SK-N-SH (cell line): ENCODE data around the gene CYP8B1.

ENCODE experiments used
- CTCF ChIP-seq: fragments of 200-600 bp; sonication (generic); IDR thresholded peaks from 2 replicates; pipeline ENCODE4 v1.6.1; 2017; ENCODE audit warnings: antibody characterized with exemption, mild to moderate bottlenecking, moderate library complexity
- EZH2phosphoT487 ChIP-seq: fragments of 200-600 bp; sonication (generic); IDR thresholded peaks from 2 replicates; pipeline ENCODE4 v1.6.1; 2017; ENCODE audit warnings: low read depth, mixed run types, mild to moderate bottlenecking, antibody characterized with exemption, moderate library complexity, borderline replicate concordance
- POLR2AphosphoS5 ChIP-seq: IDR thresholded peaks from 2 replicates; pipeline ENCODE4 v1.6.1; 2012; ENCODE audit warnings: low read depth, low read length
- RAD21 ChIP-seq: IDR thresholded peaks from 2 replicates; pipeline ENCODE4 v1.6.1; 2012; ENCODE audit warnings: mild to moderate bottlenecking, low read length
- RCOR1 ChIP-seq: fragments of 150-350 bp; IDR thresholded peaks from 2 replicates; pipeline ENCODE4 v1.6.1; 2017; ENCODE audit warnings: antibody characterized with exemption, low read length
- TAF1 ChIP-seq: IDR thresholded peaks from 2 replicates; pipeline ENCODE4 v1.6.1; 2012; ENCODE audit warnings: low read depth, mild to moderate bottlenecking, low read length, moderate library complexity, borderline replicate concordance
- YY1 ChIP-seq: IDR thresholded peaks from 2 replicates; pipeline ENCODE4 v1.4.0; 2012; ENCODE audit warnings: low read depth, mild to moderate bottlenecking
- TF ChIP-seq, protein P1 (sequence below): IDR thresholded peaks from 2 replicates; pipeline ENCODE4 v1.6.1; 2012; ENCODE audit warnings: mild to moderate bottlenecking, low read depth, low read length, moderate library complexity

DNA sequence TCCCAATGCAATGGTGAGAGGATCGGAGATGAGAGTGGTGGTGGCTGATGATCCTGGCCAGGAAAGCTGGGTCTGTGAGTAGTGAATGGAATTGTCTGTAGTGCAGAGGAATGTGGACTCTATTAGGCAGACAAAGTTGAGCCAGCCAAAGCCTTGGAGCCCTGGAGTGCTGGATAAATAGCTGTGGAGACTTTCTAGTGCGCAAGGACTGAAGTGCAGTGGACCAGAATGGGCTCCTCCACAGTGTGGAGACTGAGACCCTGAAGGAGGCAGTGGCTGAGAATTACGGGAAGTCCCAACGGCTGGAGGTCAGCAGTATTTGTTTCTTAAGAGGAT, 31.1 kb upstream of the CYP8B1 start:
- TF ChIP-seq RCOR1 (no peak), TAF1 (no peak), RAD21 (no peak), POLR2AphosphoS5 (no peak), EZH2phosphoT487 (no peak), CTCF (no peak), YY1 (no peak)
- TF ChIP-seq, protein P1, sequence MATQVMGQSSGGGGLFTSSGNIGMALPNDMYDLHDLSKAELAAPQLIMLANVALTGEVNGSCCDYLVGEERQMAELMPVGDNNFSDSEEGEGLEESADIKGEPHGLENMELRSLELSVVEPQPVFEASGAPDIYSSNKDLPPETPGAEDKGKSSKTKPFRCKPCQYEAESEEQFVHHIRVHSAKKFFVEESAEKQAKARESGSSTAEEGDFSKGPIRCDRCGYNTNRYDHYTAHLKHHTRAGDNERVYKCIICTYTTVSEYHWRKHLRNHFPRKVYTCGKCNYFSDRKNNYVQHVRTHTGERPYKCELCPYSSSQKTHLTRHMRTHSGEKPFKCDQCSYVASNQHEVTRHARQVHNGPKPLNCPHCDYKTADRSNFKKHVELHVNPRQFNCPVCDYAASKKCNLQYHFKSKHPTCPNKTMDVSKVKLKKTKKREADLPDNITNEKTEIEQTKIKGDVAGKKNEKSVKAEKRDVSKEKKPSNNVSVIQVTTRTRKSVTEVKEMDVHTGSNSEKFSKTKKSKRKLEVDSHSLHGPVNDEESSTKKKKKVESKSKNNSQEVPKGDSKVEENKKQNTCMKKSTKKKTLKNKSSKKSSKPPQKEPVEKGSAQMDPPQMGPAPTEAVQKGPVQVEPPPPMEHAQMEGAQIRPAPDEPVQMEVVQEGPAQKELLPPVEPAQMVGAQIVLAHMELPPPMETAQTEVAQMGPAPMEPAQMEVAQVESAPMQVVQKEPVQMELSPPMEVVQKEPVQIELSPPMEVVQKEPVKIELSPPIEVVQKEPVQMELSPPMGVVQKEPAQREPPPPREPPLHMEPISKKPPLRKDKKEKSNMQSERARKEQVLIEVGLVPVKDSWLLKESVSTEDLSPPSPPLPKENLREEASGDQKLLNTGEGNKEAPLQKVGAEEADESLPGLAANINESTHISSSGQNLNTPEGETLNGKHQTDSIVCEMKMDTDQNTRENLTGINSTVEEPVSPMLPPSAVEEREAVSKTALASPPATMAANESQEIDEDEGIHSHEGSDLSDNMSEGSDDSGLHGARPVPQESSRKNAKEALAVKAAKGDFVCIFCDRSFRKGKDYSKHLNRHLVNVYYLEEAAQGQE = no peak
